GM12872 (cell line): ENCODE results near the gene GRM7.

Experiments
- TF ChIP-seq, protein P1 (sequence below): IDR thresholded peaks from 3 replicates; pipeline ENCODE4 v1.5.1; 2011; ENCODE audit warnings: low read depth, mild to moderate bottlenecking, low read length, moderate library complexity; ENCODE audit not compliant: insufficient read depth

Gene GRM7

GRCh38 chr3:7562892-7563291, 702.0 kb downstream of the GRM7 start:
- TF ChIP-seq, protein P1, sequence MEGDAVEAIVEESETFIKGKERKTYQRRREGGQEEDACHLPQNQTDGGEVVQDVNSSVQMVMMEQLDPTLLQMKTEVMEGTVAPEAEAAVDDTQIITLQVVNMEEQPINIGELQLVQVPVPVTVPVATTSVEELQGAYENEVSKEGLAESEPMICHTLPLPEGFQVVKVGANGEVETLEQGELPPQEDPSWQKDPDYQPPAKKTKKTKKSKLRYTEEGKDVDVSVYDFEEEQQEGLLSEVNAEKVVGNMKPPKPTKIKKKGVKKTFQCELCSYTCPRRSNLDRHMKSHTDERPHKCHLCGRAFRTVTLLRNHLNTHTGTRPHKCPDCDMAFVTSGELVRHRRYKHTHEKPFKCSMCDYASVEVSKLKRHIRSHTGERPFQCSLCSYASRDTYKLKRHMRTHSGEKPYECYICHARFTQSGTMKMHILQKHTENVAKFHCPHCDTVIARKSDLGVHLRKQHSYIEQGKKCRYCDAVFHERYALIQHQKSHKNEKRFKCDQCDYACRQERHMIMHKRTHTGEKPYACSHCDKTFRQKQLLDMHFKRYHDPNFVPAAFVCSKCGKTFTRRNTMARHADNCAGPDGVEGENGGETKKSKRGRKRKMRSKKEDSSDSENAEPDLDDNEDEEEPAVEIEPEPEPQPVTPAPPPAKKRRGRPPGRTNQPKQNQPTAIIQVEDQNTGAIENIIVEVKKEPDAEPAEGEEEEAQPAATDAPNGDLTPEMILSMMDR = no peak

DNA sequence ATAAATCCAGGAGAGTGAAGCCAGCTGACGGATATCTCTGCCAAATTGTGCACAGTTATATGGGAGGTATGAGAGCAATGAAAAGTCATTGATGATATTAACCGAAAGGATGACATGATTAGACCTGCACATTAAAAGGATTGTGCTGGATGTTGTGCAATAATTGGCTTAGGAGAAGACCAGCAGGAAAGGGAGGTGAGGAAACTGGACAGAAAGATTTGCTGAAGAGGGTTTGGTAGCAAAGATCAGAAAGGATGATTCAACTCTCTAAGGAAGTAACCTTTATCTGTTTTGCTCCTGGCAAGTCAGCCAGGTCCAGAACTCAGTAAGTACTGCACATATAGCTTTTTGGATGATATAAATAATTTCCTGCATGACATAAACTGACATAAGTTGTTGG, 704.7 kb downstream of the GRM7 start:
- TF ChIP-seq, protein P1 = no peak

GRCh38 chr3:7567160-7567559, 706.2 kb downstream of the GRM7 start:
- TF ChIP-seq, protein P1 = no peak

DNA sequence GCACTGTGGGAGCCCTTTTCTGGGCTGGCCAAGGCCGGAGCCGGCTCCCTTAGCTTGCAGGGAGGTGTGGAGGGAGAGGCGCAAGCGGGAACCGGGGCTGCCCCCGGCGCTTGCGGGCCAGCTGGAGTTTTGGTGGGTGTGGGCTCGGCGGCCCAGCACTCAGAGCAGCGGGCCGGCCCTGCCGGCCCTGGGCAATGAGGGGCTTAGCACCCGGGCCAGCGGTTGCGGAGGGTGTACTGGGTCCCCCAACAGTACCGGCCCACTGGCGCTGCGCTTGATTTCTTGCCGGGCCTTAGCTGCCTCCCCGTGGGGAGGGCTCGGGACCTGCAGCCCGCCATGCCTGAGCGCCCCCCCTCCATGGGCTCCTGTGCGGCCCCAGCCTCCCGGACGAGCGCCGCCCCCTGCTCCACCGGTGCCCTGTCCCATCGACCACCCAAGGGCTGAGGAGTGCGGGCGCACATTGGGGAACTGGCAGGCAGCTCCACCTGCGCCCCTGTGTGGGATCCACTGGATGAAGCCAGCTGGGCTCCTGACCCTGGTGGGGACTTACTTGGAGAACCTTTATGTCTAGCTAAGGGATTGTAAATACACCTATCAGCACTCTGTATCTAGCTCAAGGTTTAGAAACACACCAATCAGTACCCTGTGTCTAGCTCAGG, 707.7 kb downstream of the GRM7 start:
- TF ChIP-seq, protein P1 = no peak

- TF ChIP-seq, protein P1 = no peak
Measured at GRCh38 chr3:7573330-7573729, 712.4 kb downstream of the GRM7 start.

- TF ChIP-seq, protein P1 = no peak
Measured at GRCh38 chr3:7574435-7574834, 713.5 kb downstream of the GRM7 start.

- TF ChIP-seq, protein P1 = no peak
Measured at GRCh38 chr3:7576071-7576470, 715.2 kb downstream of the GRM7 start.
